HepG2 (cell line): Measurements from ENCODE around the gene POGK. TPM values are rescaled to one million over a fixed set of nuclear protein-coding genes. Genes with fewer than 3 reads are reported as not detected.
A peak's percentile ranks its signal among the peaks of the same experiment; 100 is the strongest.

Source experiments
- ATF1 ChIP-seq: IDR thresholded peaks from 2 replicates; pipeline ENCODE4 v1.6.1; 2016; ENCODE audit warnings: mild to moderate bottlenecking, control low read depth
- ATF7 ChIP-seq, 2 experiments: fragments of 450-650 bp in 1 of 2; sonication (generic) in 1 of 2; formaldehyde crosslinking in 1 of 2; IDR thresholded peaks; 2 replicates each; pipeline versions ENCODE4 v1.4.0 to v1.6.1; 2016 to 2020; ENCODE audit warnings: antibody characterized with exemption in 1 of 2, mild to moderate bottlenecking in 1 of 2, missing genetic modification reagents in 1 of 2
- EEA1 ChIP-seq: sonication (generic); formaldehyde crosslinking; IDR thresholded peaks from 2 replicates; pipeline ENCODE4 v1.5.1; 2020; ENCODE audit warnings: mild to moderate bottlenecking, missing genetic modification reagents, borderline replicate concordance
- FOXK2 ChIP-seq: fragments of 450-650 bp; IDR thresholded peaks from 2 replicates; pipeline ENCODE4 v1.6.1; 2016
- KLF16 ChIP-seq, 2 experiments: sonication (generic) in 1 of 2; formaldehyde crosslinking in 1 of 2; IDR thresholded peaks; 2 replicates each; pipeline versions ENCODE4 v1.6.1 to v1.8.0; 2016 to 2023; ENCODE audit warnings: missing genetic modification reagents in 2 of 2, missing compliant biosample characterization in 1 of 2
- KLF6 ChIP-seq: IDR thresholded peaks from 2 replicates; pipeline ENCODE4 v1.8.0; 2016; ENCODE audit warnings: missing biosample characterization, missing genetic modification reagents
- PHF5A ChIP-seq: IDR thresholded peaks from one replicate; pipeline ENCODE4 v1.6.1; 2018; ENCODE audit warnings: low read depth, missing genetic modification reagents; ENCODE audit not compliant: unreplicated experiment
- PTBP1 ChIP-seq: fragments of 200-400 bp; formaldehyde crosslinking; IDR thresholded peaks from 2 replicates; pipeline ENCODE4 v1.6.1; 2018; ENCODE audit warnings: low read length, low read depth; ENCODE audit not compliant: poor library complexity, severe bottlenecking
- RFX1 ChIP-seq: fragments of 450-650 bp; IDR thresholded peaks from 2 replicates; pipeline ENCODE4 v1.6.1; 2017
- SETDB1 ChIP-seq: sonication (generic); formaldehyde crosslinking; IDR thresholded peaks from 2 replicates; pipeline ENCODE4 v1.5.1; 2020; ENCODE audit warnings: missing genetic modification reagents, mild to moderate bottlenecking, borderline replicate concordance
- ZHX1 ChIP-seq: sonication (generic); formaldehyde crosslinking; IDR thresholded peaks from 2 replicates; pipeline ENCODE4 v1.8.1; 2022; ENCODE audit warnings: low read depth, mild to moderate bottlenecking, missing genetic modification reagents
- ZMYM2 ChIP-seq: sonication (generic); formaldehyde crosslinking; IDR thresholded peaks from 2 replicates; pipeline ENCODE4 v1.8.0; 2022; ENCODE audit warnings: mild to moderate bottlenecking, missing genetic modification reagents
- ZNF264 ChIP-seq: sonication (generic); formaldehyde crosslinking; IDR thresholded peaks from 2 replicates; pipeline ENCODE4 v1.4.0; 2020; ENCODE audit warnings: missing genetic modification reagents
- ZNF276 ChIP-seq: sonication (generic); formaldehyde crosslinking; IDR thresholded peaks from 2 replicates; pipeline ENCODE4 v1.4.0; 2020; ENCODE audit warnings: mild to moderate bottlenecking, low read depth, missing genetic modification reagents
- ZNF460 ChIP-seq: sonication (generic); formaldehyde crosslinking; IDR thresholded peaks from 2 replicates; pipeline ENCODE4 v1.5.1; 2020; ENCODE audit warnings: missing genetic modification reagents, mild to moderate bottlenecking, borderline replicate concordance
- ZNF567 ChIP-seq: sonication (generic); formaldehyde crosslinking; IDR thresholded peaks from 2 replicates; pipeline ENCODE4 v1.8.1; 2023; ENCODE audit warnings: mild to moderate bottlenecking, missing genetic modification reagents, borderline replicate concordance
- ZNF670 ChIP-seq: sonication (generic); formaldehyde crosslinking; IDR thresholded peaks from 2 replicates; pipeline ENCODE4 v1.8.0; 2022; ENCODE audit warnings: mild to moderate bottlenecking, missing genetic modification reagents, borderline replicate concordance
- ZNF761 ChIP-seq: sonication (generic); formaldehyde crosslinking; conservative IDR thresholded peaks from 2 replicates; pipeline ENCODE4 v1.4.0; 2020; ENCODE audit warnings: mild to moderate bottlenecking, missing genetic modification reagents
- polyA plus RNA-seq, 8 experiments: library from polyadenylated mRNA; depleted of rRNA in 3 of 8; stranded (reverse) in 7 of 8; unstranded in 1 of 8; fragments of >200 nt; fragmentation: Illumina TruSeq in 4 of 8; extraction: Trizol in 4 of 8; gene quantifications; 2 replicates each; pipeline versions ENCODE4 v1.2.1 to v1.2.3, GENCODE V29; 2011 to 2016; ENCODE audit warnings: low read depth in 4 of 8, missing spikeins in 1 of 8, mixed read lengths in 1 of 8; ENCODE audit not compliant: insufficient read depth in 1 of 8
- total RNA-seq, 5 experiments: library from RNA; depleted of rRNA; stranded (reverse); fragments of >200 nt; fragmentation: Illumina TruSeq; extraction: Trizol; gene quantifications; 2 replicates each; pipeline ENCODE4 v1.2.3, GENCODE V29; 2016; ENCODE audit warnings: low read depth in 1 of 5
- TF ChIP-seq, protein P1 (sequence below): sonication (generic); formaldehyde crosslinking; IDR thresholded peaks from 2 replicates; pipeline ENCODE4 v1.5.0; 2020; ENCODE audit warnings: missing genetic modification reagents
- TF ChIP-seq, protein P2 (sequence below): sonication (generic); formaldehyde crosslinking; IDR thresholded peaks from 2 replicates; pipeline ENCODE4 v1.4.0; 2020; ENCODE audit warnings: missing genetic modification reagents
- TF ChIP-seq, protein P3 (sequence below): sonication (generic); formaldehyde crosslinking; IDR thresholded peaks from 2 replicates; pipeline ENCODE4 v1.4.0; 2020; ENCODE audit warnings: missing genetic modification reagents, borderline replicate concordance

POGK gene
- total and polyA plus RNA-seq, 2 of the 13 experiments (the other 11 are each of a cell fraction or from before 2014, with no cell fraction given), result 4.8 to 16.2 TPM

GRCh38 chr1:166874464-166874863 lies 35.2 kb downstream of the POGK start (continued):
- TF ChIP-seq ZNF276 (CRISPR knock-in tag), result no peak
- TF ChIP-seq ZNF264 (CRISPR knock-in tag), result 0 out of 2 replicates have a peak, but pooled peaks have one; percentile 55
- no peak for TF ChIP-seq ZHX1 (CRISPR knock-in tag)
- TF ChIP-seq KLF6, result no peak
- TF ChIP-seq ZMYM2 (CRISPR knock-in tag), result peak; percentile 95
- TF ChIP-seq, protein P1, sequence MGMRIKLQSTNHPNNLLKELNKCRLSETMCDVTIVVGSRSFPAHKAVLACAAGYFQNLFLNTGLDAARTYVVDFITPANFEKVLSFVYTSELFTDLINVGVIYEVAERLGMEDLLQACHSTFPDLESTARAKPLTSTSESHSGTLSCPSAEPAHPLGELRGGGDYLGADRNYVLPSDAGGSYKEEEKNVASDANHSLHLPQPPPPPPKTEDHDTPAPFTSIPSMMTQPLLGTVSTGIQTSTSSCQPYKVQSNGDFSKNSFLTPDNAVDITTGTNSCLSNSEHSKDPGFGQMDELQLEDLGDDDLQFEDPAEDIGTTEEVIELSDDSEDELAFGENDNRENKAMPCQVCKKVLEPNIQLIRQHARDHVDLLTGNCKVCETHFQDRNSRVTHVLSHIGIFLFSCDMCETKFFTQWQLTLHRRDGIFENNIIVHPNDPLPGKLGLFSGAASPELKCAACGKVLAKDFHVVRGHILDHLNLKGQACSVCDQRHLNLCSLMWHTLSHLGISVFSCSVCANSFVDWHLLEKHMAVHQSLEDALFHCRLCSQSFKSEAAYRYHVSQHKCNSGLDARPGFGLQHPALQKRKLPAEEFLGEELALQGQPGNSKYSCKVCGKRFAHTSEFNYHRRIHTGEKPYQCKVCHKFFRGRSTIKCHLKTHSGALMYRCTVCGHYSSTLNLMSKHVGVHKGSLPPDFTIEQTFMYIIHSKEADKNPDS, result no peak
- TF ChIP-seq RFX1, result no peak
- TF ChIP-seq PHF5A, result no peak
- TF ChIP-seq, protein P2, sequence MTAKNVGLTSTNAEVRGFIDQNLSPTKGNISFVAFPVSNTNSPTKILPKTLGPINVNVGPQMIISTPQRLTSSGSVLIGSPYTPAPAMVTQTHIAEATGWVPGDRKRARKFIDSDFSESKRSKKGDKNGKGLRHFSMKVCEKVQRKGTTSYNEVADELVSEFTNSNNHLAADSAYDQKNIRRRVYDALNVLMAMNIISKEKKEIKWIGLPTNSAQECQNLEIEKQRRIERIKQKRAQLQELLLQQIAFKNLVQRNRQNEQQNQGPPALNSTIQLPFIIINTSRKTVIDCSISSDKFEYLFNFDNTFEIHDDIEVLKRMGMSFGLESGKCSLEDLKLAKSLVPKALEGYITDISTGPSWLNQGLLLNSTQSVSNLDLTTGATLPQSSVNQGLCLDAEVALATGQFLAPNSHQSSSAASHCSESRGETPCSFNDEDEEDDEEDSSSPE (CRISPR knock-in tag), result no peak
- TF ChIP-seq FOXK2, result no peak
- TF ChIP-seq ZNF567 (CRISPR knock-in tag), result no peak
- no peak for TF ChIP-seq SETDB1 (CRISPR knock-in tag)
- no peak for TF ChIP-seq EEA1
- peak; percentile 7; the same call in 1 of the 2 replicates for TF ChIP-seq ZNF460 (CRISPR knock-in tag)
- no peak for TF ChIP-seq PTBP1
- no peak for TF ChIP-seq ZNF761
- TF ChIP-seq, protein P3, sequence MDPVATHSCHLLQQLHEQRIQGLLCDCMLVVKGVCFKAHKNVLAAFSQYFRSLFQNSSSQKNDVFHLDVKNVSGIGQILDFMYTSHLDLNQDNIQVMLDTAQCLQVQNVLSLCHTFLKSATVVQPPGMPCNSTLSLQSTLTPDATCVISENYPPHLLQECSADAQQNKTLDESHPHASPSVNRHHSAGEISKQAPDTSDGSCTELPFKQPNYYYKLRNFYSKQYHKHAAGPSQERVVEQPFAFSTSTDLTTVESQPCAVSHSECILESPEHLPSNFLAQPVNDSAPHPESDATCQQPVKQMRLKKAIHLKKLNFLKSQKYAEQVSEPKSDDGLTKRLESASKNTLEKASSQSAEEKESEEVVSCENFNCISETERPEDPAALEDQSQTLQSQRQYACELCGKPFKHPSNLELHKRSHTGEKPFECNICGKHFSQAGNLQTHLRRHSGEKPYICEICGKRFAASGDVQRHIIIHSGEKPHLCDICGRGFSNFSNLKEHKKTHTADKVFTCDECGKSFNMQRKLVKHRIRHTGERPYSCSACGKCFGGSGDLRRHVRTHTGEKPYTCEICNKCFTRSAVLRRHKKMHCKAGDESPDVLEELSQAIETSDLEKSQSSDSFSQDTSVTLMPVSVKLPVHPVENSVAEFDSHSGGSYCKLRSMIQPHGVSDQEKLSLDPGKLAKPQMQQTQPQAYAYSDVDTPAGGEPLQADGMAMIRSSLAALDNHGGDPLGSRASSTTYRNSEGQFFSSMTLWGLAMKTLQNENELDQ (CRISPR knock-in tag), result no peak
- no peak for TF ChIP-seq ATF1 (CRISPR knock-in tag)
- TF ChIP-seq ZNF670 (CRISPR knock-in tag), result no peak
- no peak for TF ChIP-seq ATF7 (IDR thresholded peaks at IDR 0.05)
- no peak for TF ChIP-seq ATF7 (CRISPR knock-in tag; IDR thresholded peaks at IDR 0.05)
- TF ChIP-seq KLF16 (CRISPR knock-in tag; IDR thresholded peaks at IDR 0.05), result peak in 1 of 2 experiments; percentile 34; a peak in 1 of 4 replicates
